NB4 (cell line): Measurements from ENCODE around the gene LGALS3.

Source experiments
- DNase-seq: peaks from one replicate; pipeline ENCODE4 v3.0.0; 2010; ENCODE audit warnings: low read depth
- H3K4me3 ChIP-seq: one replicate; pipeline ENCODE4 v1.5.1; 2011; ENCODE audit warnings: mild to moderate bottlenecking, low read depth, low read length, moderate library complexity
- MAX ChIP-seq: IDR thresholded peaks from 2 replicates; pipeline ENCODE4 v1.6.1; 2011; ENCODE audit warnings: low read depth, low read length
- MYC ChIP-seq: IDR thresholded peaks from 2 replicates; pipeline ENCODE4 v1.6.1; 2011; ENCODE audit warnings: low read depth, low read length
- POLR2A ChIP-seq: IDR thresholded peaks from 2 replicates; pipeline ENCODE4 v1.6.1; 2011; ENCODE audit warnings: mild to moderate bottlenecking; ENCODE audit not compliant: insufficient read length; ENCODE audit errors: extremely low read depth
- TF ChIP-seq, protein P1 (sequence below): IDR thresholded peaks from one replicate; pipeline ENCODE4 v1.5.1; 2012; ENCODE audit warnings: low read depth, low read length

LGALS3 gene

GRCh38 chr14:55128386-55129085 lies 516 bp upstream of the LGALS3 start:
- no peak for DNase-seq
- H3K4me3 ChIP-seq = no peak overlapping the region
- TF ChIP-seq MYC (no peak), MAX (no peak), POLR2A (no peak)
- TF ChIP-seq, protein P1, sequence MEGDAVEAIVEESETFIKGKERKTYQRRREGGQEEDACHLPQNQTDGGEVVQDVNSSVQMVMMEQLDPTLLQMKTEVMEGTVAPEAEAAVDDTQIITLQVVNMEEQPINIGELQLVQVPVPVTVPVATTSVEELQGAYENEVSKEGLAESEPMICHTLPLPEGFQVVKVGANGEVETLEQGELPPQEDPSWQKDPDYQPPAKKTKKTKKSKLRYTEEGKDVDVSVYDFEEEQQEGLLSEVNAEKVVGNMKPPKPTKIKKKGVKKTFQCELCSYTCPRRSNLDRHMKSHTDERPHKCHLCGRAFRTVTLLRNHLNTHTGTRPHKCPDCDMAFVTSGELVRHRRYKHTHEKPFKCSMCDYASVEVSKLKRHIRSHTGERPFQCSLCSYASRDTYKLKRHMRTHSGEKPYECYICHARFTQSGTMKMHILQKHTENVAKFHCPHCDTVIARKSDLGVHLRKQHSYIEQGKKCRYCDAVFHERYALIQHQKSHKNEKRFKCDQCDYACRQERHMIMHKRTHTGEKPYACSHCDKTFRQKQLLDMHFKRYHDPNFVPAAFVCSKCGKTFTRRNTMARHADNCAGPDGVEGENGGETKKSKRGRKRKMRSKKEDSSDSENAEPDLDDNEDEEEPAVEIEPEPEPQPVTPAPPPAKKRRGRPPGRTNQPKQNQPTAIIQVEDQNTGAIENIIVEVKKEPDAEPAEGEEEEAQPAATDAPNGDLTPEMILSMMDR = no peak

- peak; percentile 66 for DNase-seq
Observed at GRCh38 chr14:55129428-55130195, 560 bp downstream of the LGALS3 start.

GRCh38 chr14:55130196-55130550 lies 1.1 kb downstream of the LGALS3 start:
- TF ChIP-seq, protein P1 = no peak
- TF ChIP-seq MAX = no peak
- TF ChIP-seq MYC = no peak
- no peak for TF ChIP-seq POLR2A
- DNase-seq = no peak
- H3K4me3 ChIP-seq = peak overlapping the region; percentile 37

More at GRCh38 chr14:55129428-55130195, 560 bp downstream of the LGALS3 start:
- H3K4me3 ChIP-seq = peak overlapping the region; percentile 37
- TF ChIP-seq MYC (no peak), MAX (no peak), POLR2A (no peak)
- TF ChIP-seq, protein P1 = no peak

GRCh38 chr14:55131370-55132137 lies 2.5 kb downstream of the LGALS3 start:
- TF ChIP-seq MYC (no peak), MAX (no peak), POLR2A (no peak)
- TF ChIP-seq, protein P1 = no peak
- DNase-seq = peak; percentile 64
- H3K4me3 ChIP-seq = no peak overlapping the region

GRCh38 chr14:55133416-55133815 lies 4.4 kb downstream of the LGALS3 start:
- DNase-seq = peak; percentile 41
- no peak overlapping the region for H3K4me3 ChIP-seq
- TF ChIP-seq, protein P1 = peak; percentile 5
- no peak for TF ChIP-seq POLR2A
- TF ChIP-seq MAX = no peak
